Activated CD4-positive, CD25-positive, alpha-beta regulatory T cell treated with anti-CD3 and anti-CD28 coated beads, Interleukin-2, amount 50 U/mL, for 24 hours (primary cell): ENCODE data around the gene DUS1L.

ENCODE experiments used
- ATAC-seq, 2 donors: fragments of 150-1000 bp; cut with Tn5 transposase; one replicate each; pipeline ENCODE4 v1.10.0; 2021; ENCODE audit warnings: mild to moderate bottlenecking in 1 of 2, moderate library complexity in 1 of 2

The DUS1L gene

DNA sequence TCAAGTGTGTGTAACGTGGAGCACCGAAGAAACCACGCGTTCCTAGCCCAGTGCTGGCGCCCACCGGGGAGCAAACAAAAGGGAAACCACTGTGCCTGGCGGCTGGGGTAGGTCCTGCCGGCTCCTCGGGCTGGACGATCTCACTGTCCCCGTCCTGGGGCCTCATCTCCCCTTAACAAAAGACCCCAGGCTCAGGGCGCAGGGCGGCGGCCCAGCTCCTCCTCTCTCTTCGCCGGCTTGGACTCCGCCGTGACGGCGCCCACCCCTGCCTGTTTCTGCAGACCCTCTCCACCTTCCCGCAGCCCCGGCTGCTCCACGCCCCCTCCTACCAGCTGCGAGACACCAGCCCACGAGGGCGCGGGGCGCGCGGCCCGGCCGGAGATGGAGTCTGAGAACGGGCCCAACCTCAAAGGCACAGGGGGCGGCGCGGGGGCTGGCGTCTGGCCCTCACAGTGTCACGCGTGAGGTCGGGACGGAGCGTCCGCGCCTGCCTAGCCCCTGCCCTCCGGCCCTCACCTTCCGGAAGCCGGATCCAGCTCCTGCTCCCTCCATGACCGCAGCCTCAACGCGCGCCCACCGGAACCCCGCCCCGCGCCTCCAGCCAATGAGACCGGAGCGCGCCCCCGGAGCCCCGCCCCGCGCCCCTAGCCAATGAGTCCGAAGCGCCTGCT, 43.2 kb downstream of the DUS1L start, which contains the start of gene CENPX:
TSS of gene CENPX (minus strand) at position 569 of the 671 bp plus-strand sequence. CDS start at position 552, 17 bp downstream.
- no peak for ATAC-seq

DNA sequence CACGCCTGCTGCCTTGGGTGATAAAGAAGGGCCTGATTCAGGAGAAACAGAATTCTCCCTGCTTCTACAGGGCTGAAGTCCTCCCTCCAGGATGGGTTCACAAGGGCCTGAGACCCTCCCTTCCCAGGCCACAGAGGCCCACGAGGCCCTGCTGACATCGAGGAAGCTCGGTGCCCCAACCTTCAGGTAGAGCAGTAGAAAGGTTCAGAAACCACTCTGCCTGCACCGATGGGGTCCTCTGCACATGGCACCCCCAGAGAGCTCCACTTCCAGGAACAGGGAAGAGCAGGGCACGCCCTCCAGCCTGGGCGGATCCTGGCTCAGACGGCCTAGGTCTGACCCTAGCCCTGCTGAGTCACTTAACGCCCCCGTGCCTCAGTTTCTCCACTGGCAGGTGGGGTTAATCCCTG, 43.7 kb downstream of the DUS1L start:
- ATAC-seq: no peak

DNA sequence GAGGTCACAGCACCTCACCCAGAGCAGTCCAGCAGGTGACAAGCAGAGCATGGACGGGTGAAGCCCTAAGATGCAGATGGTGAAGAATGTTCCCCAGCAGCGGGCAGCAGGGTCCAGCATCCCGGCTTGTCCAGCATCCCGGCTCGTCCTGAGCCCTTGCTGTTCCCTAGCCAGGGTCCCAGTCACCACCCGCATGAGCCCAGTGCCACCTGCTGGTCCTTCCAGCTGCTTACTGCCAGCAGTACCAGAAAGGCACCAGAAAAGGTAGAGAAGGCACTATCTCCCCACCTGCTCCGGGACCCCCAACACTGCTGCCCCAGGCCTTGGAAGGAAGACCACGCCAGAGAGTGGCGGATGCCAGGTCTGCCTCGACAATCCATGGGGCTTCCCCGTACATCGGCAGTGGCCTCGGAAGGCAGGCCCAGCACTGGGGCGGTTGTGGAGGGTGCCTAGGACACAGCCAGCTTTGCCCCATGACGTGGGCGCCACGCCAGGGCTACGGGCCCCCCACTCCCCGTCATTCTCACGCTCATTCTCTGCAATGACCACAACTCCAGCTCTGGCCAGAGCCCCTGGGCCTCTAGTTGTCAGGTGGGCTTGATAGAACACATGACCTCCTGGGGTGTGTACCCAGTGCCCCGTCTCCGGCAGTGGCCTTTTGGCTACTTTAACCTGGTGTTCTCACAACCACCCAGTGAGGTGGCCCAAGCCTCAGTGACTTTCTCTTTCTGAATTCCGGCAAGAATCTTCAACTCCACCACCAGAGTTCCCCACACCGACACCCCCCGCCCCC, 44.3 kb downstream of the DUS1L start:
- no peak for ATAC-seq

DNA sequence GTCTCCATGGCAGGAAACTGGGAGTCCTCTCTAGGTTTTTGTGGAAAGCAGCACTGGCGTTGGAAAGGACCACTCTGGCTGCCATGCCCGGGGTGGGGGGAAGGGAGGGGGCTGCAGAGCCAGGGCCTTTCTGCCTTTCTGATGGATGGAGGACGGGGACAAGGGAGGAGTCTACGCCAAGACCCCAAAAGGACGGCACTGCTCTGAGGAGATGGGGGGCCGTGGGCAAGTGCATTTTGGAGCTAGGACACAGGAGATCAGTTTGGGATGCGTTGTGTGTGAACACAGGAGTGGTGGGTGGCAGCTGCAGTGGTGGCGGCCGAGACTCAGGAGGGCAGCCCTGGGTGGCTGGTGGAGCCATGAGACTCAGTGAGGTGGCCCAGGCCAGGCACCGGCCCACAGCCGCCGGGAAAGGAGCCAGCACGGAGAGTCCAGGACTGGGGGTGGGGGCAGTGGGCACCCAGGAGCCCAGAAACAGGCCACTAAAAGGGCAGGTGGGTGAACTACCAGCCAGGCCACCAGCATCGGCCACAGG, 45.0 kb downstream of the DUS1L start:
- no peak for ATAC-seq

DNA sequence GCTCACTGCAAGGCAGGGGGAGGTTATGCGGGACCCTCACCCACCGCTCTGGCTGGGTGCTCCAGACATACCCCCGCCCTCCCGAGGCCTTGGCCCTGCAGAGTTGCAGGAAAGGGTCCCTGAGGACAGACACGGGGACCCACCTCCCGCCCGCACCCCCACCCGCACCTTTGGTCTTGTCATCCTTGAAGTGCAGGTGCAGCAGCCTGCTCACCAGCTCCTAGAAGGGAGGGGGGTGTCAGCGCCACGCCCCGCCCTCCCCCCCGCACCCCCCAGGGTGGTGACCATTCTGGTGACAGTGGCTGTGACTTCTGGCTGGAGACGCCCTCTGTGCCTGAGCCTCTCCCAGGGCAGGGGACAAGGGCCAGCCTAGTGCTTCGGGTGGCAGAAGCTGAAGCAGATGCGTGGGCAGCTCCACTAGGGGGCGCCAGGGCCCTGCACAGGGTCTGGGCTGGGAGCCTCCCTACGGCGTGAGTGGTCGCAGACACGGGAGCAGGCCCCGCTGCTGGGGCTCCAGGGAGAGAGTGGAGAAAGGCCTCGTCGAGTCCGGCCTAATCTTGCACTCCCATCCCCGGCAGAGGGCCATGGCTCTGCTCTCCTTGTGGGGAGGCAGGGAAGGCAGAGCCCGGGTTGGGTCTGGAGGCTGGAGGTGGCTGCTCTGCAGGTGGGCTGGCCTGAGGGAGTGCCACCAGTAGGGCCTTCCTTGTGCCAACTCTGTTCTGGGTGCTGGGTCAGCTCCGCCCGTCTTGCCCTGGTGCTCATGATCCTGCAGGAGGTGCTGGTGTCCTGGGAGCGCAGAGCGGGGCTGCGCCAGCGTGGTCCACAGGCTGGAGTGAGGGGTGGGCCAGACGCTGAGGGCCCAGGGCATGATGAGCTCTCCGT, 45.7 kb downstream of the DUS1L start:
- ATAC-seq: no peak

DNA sequence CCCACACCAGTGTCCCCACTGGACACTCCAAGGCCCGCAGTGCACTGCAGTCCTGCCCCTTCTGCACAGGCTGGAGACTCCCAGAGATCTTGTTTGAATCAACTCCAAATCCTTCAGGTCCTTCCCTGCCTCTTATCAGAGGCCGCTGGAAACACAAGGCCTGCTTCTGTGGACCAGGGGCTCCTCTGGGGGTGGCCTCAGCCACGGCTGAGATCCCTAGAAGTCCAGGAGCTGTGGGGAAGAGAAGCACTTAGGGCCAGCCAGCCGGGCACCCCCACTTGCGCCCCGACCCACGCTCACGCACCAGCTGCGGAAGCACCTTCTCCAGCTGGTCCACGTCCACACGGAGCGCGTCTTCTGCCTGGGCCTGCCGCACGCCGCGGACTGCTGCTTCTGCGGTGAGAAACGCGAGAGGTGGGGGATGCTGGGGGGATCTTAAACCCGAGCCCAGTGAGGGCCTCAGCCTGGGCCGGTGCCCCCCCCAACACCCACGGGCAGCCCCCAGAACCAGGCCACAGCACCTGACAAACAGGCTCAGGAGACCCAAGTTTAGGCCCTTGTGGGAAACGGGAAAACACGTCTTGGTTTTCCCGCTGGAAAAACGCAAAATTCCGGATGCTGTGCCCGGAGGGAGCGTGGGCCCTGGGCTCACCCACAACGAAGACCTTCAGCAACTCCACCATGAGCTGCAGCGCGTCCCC, 46.5 kb downstream of the DUS1L start:
- no peak for ATAC-seq

DNA sequence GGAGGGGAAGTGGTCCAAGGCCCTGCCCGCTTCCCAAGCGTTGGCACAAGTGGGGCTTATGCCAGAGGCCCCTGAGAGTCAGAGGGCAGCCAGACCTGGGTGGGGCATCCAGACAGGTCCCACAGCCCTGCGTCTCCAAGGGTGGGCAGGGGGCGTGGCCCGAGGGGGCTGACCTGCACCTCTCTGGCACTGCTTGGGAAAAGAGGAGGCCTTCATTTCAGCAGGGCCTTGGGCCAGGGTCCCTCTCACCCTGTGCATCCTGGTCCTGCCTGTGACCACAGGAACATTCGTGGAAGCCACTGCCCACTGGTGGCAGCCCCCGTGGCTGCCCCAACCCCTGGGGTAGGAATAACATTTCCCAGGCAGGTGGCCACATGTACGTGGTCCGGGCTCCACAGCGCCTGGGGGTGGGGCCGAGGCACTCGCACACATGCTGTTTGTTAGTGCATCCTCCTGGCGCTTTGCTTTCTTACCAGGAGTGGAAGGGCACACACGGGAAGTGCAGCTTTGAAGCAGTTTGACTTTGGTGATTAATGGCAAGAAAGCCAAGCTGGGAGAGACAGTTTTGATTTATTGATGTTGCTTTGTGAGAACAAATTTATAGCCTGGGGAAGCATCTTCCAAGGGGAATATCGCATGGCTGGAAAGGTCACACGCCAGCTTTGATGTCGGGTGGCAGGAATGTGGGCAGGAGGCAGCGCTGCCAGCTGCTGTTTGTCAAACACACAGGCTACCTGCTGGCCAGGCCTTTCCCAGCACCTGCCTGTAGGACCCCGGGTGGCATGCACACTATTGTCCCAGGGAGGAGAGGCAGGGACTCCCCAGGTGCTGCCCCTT, 47.2 kb downstream of the DUS1L start:
- no peak for ATAC-seq

DNA sequence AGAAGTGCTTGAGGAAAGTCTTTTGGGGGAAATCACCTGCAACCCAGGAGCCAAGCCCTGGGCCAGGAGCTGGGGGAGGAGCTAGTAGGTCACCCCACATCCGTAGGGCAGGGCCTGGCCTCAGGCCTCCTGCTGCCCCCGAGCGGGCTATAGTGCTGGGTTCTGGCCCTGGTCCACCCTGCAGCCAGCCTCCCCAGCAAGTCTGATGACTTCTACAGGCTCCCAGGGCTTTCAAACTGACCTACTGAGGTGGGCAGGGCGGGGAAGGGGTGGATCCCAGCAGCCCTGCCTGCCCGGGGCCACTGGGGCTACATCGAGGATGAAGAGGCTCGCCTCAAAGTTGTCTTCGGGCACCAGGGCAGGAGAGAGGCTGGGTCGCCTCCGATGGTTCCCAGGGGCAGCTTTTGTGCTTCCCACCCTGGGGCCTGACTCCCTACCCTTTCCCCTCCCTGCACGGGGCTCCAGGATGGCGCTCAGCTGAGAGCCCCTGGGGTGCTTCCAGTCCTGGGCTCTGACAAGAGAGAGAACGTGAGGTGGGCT, 47.9 kb downstream of the DUS1L start:
- ATAC-seq: no peak

DNA sequence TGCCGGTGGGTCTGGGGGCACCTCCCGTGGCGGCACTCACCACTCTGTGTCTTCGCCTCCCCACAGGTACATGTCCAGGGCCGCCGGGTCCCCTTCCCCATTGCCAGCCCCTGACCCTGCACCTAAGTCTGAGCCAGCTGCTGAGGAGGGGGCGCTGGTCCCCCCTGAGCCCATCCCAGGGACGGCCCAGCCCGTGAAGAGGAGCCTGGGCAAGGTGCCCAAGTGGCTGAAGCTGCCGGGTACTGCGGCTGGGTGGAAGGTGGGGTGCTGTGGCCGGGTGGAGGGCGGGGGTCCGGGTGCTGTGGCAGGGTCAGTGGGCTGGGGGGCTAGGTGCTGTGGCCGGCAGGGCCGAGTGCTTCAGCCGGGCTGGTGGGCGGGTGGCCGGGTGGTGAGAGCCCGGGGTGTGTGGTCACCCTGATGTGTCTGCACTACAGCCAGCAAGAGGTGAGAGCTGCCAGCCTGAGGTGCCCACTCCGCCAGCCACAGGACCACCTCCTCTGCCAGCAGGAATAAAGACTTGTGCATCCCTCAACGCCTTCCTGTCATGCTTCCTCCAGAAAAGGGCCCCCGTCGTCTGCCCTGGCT, 48.6 kb downstream of the DUS1L start:
- ATAC-seq: no peak

DNA sequence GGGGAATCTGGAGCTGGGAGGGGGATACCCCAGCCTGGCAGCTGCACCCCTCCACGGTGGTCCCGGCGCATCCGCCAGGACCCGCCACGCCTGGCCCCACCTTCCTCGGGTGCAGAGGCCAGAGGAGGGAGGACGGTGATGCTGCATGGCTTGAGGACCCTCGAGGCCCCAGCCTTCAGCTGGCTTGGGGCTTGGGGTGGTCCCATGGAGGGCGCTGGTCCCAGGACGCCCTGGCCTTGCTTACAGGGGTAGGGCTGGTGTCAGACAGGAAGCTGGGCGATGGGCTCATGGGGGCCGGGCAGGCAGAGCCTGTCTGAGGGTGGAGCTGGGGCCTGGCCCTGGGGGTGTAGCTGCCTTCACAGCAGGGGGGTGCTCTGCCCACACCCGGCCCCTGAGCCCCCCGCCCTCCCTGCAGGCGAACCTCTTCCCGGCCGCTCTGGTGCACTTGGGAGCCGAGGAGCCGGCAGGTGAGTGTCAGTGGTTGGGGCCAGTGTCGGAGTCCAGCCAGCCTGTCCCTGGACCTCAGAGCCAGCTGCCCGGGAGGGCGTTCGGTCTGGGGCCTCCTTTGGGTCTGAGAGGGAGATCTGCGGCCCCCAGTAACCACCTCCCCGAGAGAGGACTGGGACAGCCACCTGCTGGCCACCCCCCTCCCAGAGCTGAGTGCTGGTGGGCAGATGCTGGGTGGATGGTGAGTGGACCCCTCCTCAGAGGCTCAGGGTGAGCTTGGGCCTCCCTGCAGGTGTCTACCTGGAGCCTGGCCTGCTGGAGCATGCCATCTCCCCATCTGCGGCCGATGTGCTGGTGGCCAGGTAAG, 49.3 kb downstream of the DUS1L start:
- no peak for ATAC-seq

DNA sequence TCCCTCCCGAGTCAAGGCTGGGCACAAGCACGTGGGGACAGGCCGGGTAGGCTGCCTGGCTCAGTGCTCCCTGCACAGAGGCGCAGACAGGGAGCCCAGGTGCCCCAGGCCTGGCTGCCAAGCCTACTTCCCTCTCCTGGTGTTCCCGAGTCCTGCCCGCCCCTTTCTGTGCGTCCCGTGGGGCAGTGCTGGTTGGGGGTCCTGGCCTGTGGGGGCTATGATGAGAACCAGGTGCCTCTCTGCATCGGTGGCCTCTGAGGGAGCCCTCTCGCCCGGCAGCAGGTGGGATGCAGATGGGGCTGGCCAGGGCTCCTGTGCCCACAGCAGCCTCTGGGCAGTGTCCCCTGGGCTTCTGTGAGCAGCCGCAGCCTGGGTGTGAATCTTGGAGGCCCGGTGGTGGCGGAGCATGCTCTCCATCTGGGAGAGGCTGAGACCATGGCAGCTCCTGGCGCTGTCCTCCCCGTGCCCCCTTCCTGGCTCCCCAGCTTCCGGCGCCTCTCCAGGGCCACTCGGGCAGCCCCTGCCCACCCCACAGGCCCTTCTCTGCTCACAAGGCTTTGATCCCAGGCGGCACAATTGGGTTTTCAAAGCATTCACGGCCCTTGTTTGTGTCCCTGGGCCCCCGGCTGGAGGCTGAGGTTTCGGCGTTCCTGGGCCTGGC, 50.2 kb downstream of the DUS1L start:
- ATAC-seq: no peak

DNA sequence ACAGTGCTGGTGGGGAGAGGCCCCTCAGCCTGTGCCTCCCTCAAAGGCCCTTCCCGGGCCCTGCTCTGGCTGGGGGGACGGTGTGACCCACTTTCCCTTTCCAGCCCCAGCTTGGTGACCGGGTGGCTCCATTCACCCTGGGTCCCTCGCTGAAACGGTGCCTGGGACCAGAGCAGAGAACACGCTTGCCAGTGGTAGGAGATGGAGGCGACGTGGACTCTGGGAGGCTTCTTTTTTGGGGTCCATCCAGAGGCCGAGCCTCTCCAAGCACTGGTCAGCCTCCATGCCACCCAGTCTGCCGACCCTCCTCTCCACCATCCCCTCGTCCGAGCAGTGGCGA, 50.7 kb downstream of the DUS1L start:
- ATAC-seq: no peak

DNA sequence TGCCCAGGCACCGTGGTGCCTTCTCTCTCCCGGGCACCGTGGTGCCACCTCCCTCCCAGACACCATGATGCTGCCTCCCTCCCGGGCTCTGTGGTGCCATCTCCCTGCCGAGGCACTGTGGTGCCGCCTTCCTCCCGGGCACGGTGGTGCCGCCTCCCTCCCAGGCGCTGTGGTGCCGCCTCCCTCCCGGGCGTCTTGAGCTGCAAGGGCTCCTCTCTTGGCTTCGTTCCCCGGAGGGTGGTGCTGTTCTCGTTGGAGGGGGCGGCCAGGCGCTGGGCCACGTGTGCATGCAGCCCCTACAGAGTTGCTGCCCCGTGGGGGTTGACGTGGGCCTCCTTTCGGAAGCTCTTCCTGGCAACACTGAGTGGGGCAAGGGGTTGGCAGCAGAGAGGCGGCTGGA, 51.2 kb downstream of the DUS1L start:
- no peak for ATAC-seq

DNA sequence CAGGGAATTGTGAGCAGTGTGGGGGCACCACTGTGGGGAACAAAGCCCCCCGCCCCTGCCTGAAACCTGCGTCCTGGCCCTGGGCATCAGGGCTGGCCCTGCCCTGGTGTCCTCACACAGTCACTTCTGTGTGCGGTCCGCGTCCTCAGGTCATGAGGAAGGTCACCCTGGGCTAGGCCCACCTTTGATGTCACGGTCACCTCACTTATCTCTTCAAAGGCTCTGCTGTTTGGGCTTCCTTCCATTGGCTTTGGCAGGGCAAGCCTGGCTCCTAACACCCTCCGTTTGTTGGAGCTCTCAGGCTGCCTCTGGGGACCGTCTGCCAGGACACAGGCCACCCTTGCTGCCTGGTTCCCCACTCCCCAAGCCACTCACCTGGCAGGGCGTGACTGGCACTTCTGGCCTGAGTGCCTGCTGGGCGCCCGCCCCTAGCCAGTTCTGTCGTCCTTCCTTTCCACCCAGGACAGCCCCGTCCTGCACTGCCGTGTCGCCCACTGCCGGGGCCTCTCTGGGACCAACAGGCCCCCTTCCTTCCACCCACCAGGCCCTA, 51.8 kb downstream of the DUS1L start:
- ATAC-seq: no peak

DNA sequence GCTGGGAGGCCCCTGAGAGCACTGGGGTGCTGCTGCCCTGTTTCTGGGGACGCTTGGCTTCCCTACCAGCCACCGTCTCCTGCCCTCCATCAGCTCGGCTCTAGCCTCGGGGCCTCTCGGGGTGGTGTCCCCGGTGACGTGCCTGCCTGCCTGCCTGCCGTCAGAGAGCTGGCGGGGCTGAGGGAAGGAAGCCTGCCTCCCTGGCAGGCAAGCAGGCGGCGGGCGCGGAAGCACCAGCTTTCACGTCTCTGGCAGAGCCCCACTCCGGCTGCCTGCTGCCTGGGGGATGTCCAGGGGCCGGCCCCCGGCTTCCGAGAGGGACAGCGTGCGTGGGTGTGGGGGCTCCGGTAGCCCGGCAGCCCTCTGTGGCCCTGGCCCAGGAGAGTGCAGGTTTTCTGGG, 52.3 kb downstream of the DUS1L start:
- ATAC-seq: no peak

DNA sequence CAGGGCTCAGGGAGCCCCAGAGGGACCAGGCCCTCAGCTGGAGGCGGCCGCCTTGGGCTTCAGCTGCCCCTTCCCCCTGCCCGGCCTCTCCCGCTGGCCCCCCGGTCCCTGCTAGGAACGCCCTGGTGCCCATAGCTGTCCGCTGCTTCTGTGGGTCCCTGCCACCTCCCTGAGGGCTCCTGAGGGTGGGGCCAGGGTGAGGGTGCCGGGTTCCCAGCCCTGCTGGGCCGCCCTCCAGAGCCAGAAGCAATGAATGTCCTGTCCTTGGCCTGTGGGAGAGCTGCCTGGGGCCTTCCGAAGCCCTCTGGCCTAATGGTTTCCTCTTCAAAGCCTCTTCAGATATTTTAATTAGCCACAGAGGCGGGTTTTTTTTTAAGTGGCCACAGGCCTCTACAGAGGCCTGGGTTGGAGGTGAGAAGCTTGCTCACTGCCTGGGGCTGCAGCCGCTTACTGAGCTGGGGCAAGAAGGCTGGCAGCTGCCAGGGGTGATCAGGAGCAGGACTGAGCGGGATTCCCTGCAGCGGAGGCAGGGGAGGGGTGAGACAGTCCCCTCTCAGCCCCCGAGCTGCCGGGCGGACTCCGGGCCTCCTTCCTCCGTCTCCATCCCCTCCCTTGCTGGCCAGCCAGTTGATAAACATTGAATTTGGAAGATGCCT, 52.8 kb downstream of the DUS1L start:
- ATAC-seq: no peak

DNA sequence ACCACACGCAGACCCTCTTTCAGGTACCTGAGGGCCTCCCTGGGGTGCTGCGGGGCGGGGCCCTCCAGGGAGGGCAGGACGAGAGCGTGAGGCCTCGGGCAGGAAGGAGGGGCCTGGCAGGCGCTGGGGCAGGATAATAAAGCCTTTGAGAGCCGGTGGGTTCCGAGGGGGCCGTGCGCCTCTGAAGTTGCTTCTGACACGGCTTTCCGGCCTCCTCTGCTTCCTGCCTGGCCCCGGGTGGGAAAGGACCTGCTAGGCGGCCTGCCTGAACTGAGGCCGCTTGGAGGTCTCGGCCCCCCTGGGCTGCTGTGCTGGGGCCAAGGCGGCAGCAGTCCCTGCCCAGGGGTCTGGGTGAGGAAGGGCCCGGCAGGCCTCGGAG, 53.4 kb downstream of the DUS1L start:
- no peak for ATAC-seq

DNA sequence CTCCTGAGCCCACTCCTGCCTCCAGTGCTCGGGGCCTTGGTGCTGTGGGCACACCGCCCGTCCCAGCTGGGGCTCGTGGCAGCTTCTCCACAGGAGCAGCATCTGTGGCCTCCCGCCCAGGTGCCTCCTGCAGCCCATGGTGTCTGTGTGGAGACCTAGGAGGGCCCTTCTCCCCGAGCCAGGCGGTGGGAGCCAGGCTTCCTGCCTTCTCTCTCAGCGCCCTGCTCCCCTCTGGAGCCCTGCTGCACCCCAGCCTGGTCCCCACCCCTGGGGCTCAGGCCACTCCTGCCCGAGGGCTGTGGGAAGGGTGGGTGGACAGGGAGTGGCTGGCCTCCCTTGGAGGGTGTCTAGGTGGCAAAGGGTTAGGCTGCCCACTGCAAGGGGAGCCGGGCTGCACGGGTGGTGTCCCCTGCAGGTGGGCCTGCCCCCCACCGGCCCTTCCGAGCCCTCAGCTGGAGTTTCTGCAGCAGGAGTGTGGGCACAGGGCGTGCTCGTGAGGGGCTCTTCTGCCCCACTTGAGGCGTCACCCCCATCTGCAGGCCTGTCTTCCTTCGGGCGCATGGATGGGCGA, 53.9 kb downstream of the DUS1L start:
- no peak for ATAC-seq
